Stimulated activated CD4-positive, alpha-beta T cell treated with anti-CD3 and anti-CD28 coated beads, Interleukin-15, amount 100 ng/mL, for 24 hours (primary cell): ENCODE data around the gene FAM131A.

ENCODE experiments used
- DNase-seq: peaks from one replicate; pipeline ENCODE4 v3.0.0-alpha.2; 2020

FAM131A gene

DNA sequence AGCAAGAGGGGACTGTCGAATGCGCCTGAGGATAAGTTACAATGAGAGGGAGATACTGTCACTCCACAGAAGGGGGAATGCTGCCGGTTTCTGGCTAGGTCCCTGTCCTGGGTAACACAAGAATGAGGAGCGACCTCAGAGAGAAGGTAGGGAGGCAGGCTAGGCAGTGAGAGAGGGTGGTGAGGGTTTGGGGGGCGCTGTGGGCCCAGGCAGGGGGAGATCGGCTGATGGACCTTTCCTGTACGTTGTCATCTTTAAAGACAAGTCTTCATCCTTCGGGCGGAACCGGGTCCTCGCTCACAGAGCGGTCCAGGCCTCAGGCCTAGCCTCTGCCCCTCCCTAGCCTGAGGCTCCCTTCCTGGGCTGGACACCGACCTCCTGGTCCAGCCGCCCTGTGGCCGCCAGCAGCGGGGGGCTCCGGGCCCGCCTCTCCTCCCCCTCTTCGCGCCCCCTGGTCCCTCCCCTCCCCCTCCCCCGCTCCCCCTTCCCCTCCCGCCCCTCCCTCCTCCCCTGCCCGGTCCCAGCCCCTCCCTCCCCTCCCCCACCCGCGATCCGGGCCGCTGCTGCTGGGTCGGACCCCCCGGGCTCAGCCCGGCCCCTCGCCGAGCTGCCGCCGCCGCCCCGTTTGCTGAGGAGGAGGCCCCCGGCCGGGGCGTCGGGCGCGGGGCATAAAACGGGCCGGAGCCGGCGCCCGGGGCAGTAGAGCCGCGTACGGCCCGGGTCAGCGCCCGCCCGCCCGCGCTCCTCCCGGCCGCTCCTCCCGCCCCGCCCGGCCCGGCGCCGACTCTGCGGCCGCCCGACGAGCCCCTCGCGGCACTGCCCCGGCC is 42.2 kb downstream of the FAM131A start, which contains the start of gene CHRD:
CHRD (plus strand) TSS at position 697 of the 827 bp plus-strand sequence. CDS start 265 bp downstream, outside the sequence.
- DNase-seq = no peak

DNA sequence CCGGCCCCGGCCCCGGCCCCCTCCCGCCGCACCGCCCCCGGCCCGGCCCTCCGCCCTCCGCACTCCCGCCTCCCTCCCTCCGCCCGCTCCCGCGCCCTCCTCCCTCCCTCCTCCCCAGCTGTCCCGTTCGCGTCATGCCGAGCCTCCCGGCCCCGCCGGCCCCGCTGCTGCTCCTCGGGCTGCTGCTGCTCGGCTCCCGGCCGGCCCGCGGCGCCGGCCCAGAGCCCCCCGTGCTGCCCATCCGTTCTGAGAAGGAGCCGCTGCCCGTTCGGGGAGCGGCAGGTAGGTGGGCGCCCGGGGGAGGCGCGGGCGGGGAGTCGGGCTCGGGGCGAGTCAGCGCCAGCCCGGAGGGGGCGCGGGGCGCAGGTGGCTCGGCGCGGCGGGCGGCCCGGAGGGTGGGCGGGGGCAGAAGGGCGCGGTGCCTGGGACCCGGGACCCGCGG is 42.8 kb downstream of the FAM131A start:
- DNase-seq = peak; percentile 59

DNA sequence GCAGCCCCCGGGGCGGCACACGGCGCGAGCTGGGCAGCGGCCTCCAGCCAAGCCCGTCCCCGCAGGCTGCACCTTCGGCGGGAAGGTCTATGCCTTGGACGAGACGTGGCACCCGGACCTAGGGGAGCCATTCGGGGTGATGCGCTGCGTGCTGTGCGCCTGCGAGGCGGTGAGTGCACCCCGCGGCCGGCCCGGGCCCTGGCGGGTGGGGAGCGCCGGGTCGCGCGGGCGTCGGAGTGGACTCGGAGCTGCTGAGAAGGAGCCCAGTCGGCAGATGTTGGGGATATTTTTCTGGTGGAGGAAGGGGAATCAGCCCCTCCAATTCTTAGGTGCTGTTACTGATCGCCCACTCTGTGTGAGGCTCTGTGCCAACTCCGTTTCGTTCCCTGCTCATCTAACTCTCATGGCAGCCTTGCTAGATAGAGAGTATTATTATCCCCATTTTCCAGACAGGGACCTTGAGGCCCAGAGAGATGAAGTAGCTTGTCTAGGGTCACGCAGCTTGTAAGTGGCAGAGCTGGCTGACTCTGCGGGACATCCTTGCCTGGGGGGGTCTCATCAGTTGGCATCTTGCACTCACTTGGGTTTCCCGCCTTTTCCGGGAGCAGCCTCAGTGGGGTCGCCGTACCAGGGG is 43.3 kb downstream of the FAM131A start:
- peak; percentile 33 for DNase-seq

DNA sequence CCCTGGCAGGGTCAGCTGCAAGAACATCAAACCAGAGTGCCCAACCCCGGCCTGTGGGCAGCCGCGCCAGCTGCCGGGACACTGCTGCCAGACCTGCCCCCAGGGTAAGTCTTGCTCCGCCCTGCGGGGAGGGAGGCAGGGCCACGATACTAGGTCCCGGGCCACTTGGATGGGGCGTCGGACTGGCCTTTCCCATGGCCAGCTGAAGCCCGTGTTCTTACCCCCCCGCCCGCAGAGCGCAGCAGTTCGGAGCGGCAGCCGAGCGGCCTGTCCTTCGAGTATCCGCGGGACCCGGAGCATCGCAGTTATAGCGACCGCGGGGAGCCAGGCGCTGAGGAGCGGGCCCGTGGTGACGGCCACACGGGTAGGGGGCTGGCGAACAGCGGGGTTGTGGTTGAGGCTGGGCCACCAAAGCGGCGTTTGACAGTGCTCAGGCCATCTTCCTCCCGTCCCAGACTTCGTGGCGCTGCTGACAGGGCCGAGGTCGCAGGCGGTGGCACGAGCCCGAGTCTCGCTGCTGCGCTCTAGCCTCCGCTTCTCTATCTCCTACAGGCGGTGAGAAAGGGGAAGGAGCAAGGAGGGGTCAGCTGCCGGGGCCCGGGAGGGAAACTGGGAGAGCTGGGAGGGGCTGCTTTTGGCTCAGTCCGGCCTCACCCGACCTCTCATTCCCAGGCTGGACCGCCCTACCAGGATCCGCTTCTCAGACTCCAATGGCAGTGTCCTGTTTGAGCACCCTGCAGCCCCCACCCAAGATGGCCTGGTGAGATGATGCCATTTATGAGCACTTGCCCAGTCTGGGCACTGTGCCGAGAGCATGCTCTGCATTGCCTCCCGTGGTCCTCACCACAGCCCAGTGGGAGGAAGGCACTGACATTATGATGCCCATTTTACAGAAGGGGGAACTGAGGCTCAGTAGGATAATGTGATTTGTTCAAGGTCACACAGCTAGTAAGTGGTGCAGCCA is 44.1 kb downstream of the FAM131A start:
- peak; percentile 29 for DNase-seq

DNA sequence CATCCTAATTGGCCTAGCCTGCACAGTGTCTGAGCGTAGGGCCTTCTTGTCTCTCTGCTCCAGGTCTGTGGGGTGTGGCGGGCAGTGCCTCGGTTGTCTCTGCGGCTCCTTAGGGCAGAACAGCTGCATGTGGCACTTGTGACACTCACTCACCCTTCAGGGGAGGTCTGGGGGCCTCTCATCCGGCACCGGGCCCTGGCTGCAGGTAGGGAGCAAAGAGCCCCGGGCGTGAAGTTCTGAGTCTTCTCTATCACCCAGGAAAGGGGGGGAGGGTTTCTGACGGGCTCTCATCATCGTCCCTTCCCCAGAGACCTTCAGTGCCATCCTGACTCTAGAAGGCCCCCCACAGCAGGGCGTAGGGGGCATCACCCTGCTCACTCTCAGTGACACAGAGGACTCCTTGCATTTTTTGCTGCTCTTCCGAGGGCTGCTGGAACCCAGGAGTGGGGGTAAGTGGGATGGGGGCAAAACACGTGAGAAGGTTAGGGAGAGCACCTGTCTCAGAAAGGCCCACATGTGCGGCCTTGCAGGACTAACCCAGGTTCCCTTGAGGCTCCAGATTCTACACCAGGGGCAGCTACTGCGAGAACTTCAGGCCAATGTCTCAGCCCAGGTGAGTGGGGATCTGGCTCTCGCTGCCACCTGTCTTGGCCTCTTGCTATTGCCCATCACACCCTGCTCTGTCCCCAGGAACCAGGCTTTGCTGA is 45.1 kb downstream of the FAM131A start:
- DNase-seq = no peak

DNA sequence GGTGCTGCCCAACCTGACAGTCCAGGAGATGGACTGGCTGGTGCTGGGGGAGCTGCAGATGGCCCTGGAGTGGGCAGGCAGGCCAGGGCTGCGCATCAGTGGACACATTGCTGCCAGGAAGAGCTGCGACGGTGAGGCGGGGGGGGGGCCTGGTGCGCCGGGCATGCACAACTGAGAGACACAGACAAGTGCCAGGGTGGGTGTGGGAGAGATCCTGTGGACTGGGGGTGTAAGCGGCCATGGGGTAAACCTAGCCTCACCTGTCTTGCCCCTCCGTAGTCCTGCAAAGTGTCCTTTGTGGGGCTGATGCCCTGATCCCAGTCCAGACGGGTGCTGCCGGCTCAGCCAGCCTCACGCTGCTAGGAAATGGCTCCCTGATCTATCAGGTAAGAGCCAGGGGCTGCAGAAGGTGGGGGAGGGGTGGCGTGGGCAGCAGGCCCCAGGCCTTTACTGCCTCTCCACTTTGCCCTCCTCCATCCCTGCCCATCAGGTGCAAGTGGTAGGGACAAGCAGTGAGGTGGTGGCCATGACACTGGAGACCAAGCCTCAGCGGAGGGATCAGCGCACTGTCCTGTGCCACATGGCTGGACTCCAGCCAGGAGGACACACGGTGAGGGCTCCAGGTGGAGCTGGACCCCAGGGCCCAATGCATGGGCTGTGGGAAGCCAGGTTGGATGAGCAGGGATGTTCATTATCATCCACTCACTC is 45.8 kb downstream of the FAM131A start:
- DNase-seq = no peak

DNA sequence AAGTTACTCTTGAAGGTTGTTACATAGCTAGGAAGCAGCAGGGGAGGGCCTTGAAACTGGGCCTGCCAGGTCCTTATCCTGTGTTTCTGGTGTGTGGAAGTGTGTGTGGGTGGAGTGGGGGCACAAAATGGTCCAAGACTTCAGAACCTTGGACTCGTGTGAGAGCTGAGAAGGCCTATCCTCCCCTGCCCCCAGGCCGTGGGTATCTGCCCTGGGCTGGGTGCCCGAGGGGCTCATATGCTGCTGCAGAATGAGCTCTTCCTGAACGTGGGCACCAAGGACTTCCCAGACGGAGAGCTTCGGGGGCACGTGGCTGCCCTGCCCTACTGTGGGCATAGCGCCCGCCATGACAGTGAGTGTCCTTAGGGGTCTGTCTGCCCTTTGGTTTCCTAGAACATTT is 46.9 kb downstream of the FAM131A start:
- DNase-seq = no peak

DNA sequence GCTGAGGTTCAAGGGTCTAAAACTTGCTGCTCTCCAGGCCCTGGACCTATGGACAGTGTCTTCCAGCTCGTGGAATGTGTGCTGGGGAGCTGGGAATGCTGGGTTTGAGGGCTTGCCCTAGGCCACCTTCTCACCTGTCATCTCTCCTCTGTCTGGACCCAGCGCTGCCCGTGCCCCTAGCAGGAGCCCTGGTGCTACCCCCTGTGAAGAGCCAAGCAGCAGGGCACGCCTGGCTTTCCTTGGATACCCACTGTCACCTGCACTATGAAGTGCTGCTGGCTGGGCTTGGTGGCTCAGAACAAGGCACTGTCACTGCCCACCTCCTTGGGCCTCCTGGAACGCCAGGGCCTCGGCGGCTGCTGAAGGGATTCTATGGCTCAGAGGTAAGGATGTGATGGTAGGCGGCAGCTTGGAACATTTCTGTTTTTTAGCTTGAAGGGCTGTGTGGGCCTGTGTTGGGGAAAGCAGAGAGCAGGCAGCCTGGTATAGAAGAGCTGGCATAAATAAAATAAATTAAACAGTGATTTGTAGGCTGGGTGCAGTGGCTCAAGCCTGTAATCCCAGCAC is 47.5 kb downstream of the FAM131A start:
- no peak for DNase-seq

DNA sequence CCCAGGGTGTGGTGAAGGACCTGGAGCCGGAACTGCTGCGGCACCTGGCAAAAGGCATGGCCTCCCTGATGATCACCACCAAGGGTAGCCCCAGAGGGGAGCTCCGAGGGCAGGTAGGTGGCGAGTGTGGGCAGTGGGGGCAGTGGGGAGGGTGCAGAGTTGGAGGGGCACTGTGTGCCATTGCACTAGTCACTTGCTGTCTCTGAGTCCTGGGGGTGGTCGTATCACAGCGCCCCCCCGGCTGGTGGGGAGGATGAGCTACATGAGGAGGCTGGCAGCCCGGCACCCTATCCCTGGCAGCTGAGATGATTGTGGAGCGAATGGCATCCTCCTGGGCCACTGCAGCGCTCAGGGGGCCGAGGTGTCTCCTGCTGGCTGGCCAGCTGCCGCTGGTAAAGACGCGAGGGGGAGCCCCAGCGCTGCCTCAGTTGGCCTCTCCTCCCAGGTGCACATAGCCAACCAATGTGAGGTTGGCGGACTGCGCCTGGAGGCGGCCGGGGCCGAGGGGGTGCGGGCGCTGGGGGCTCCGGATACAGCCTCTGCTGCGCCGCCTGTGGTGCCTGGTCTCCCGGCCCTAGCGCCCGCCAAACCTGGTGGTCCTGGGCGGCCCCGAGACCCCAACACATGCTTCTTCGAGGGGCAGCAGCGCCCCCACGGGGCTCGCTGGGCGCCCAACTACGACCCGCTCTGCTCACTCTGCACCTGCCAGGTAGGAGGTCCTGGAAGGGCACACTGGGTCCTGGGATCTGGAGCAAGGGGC is 48.8 kb downstream of the FAM131A start:
- no peak for DNase-seq

DNA sequence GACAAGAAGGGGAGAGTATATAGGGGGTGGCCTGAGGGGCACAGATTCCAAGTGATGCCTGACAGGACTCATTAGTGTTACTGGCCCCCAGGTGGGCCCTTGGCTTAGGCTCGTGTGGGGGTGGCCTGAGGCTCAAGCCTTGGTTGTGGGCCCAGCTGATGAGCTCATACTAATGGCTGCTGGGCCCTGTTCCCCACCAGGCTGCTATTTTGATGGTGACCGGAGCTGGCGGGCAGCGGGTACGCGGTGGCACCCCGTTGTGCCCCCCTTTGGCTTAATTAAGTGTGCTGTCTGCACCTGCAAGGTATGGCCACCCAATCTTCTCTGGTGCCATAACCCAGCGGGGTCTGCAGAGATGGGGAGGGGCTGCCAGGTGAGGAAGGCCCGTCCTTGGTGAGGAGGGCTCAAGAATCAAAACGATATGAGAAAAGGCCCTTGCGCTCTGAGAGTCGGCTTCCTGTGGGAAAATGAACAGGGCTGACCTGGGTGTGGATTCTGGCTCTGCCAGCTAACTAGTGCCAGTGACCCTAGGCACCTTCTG is 49.8 kb downstream of the FAM131A start:
- DNase-seq = no peak

DNA sequence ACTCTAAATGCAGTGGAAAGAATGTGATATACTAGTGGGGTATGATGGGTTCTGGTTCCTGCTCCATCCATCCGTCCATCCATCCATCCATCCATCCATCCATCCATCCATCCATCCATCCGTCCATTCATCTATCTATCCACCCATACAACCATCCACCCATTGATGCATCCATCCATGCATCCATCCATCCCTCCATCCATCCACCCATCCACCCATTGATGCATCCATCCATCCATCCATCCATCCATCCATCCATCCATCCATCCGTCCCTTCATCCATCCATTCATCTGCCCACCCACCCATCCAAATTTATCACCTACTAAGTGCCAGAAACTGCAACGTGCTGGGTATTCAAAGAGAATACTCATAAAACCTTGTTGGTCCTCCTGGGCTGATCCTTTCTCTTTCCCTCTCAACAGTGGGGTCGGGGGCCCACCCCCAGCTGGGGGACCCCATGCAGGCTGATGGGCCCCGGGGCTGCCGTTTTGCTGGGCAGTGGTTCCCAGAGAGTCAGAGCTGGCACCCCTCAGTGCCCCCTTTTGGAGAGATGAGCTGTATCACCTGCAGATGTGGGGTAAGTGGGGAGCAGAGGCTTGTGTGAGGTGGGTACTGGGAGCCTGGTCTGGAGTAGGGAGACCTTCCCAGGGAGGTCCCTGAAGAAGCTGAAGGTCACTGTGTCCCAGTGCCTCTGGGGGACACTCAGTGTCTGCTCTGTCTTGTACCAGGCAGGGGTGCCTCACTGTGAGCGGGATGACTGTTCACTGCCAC is 51.0 kb downstream of the FAM131A start:
- DNase-seq = no peak

DNA sequence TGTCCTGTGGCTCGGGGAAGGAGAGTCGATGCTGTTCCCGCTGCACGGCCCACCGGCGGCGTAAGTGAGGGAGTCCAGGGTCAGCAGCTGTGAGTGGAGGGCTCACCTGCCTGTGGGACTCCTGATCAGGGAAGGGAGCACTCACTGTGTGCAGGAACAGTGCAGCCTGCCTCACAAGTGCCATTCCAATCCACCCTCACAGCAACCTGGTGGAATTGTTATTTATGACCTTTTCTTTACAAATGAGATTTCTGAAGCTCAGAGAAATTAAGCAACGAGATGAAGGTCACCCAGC is 51.5 kb downstream of the FAM131A start:
- no peak for DNase-seq

DNA sequence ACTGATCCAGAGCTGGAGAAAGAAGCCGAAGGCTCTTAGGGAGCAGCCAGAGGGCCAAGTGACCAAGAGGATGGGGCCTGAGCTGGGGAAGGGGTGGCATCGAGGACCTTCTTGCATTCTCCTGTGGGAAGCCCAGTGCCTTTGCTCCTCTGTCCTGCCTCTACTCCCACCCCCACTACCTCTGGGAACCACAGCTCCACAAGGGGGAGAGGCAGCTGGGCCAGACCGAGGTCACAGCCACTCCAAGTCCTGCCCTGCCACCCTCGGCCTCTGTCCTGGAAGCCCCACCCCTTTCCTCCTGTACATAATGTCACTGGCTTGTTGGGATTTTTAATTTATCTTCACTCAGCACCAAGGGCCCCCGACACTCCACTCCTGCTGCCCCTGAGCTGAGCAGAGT is 52.0 kb downstream of the FAM131A start:
- no peak for DNase-seq

DNA sequence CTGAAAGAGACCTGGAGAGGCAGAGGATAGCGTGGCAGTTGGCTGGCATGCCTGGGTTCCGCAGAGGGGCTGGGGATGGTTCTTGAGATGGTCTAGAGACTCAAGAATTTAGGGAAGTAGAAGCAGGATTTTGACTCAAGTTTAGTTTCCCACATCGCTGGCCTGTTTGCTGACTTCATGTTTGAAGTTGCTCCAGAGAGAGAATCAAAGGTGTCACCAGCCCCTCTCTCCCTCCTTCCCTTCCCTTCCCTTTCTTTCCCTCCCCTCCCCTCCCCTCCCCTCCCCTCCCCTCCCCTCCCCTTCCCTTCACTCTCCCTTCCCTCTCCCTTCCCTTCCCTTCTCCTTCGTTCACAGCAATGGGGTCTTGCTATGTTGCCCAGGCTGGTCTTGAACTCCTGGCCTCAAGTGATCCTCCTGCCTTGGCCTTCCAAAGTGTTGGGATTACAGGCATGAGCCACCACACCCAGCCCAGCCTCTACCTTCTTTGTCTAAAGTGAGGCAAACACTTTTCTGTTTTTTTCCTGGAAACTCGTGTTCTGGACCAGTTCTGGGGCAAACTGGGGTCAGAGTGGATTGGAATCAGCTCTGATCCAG is 52.6 kb downstream of the FAM131A start:
- no peak for DNase-seq

DNA sequence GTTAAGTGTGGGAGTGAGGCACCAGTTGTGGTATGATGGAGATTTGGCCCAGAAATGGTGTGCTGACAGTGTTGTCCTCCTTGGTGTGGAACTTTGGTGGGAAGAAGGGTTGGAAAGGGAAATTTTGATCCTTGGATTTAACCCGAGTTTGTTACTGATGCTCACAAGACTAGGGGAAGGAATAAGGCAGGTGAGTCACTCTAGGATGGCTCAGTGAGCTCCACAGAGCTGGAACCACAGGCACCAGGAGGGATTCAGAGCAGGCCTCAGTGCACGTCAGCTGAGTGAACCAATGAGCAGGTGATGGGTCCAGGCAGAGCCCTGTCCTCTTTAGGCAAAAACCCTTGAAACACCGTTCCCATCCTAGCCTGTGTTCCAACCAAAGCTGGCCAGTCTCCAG is 53.9 kb downstream of the FAM131A start:
- no peak for DNase-seq

DNA sequence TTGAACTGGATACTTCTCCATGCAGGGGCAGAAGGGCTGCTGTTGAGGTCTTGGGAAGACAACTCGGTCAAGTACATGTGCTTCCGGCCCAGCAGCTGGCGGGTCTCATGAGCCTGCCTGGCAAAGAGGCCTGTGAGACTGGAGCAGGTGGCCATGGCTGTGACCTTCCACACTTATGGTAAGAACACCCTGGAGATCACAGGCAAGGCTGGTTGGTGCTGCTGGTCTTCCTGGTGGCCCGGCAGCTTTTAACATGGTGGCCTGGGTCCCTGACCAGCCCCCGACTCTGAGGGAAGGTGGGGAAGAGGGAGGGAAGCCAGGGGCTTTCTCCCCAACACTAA is 57.9 kb downstream of the FAM131A start:
- DNase-seq = no peak
